Activated T-helper 1 cell treated with anti-CD3 and anti-CD28 coated beads, Interleukin-12 subunit alpha, Interleukin-12 subunit beta, Interleukin-2, Interleukin-4 antibody, amounts not matched to agents 30 ng/mL and 10 ng/mL and 1 ng/mL, durations not matched to agents 14 hours and 24 hours and 36 hours (primary cell): ENCODE results near the gene MADD. TPM values are rescaled to one million over a fixed set of nuclear protein-coding genes. Genes with fewer than 3 reads are reported as not detected.
"Not testable (repeated sequence)": the region's sequence is repeated elsewhere in the genome, so short reads cannot be mapped to it uniquely, and the experiment has no call there.

ENCODE experiments used
- DNase-seq: peaks from one replicate; pipeline ENCODE4 v3.0.0; 2021; ENCODE audit warnings: low spot score
- H3K27ac Mint-ChIP-seq: one replicate; pipeline ENCODE4 v1.8.0; 2021; ENCODE audit warnings: mild to moderate bottlenecking, mixed read lengths
- H3K27me3 Mint-ChIP-seq: one replicate; pipeline ENCODE4 v1.8.0; 2022; ENCODE audit warnings: mild to moderate bottlenecking, moderate library complexity, mixed read lengths; ENCODE audit not compliant: insufficient read depth
- H3K36me3 Mint-ChIP-seq: one replicate; pipeline ENCODE4 v1.8.0; 2021; ENCODE audit warnings: low read depth, mixed read lengths
- H3K4me1 Mint-ChIP-seq: one replicate; pipeline ENCODE4 v1.8.0; 2021; ENCODE audit warnings: low read depth, mixed read lengths
- H3K4me3 Mint-ChIP-seq: one replicate; pipeline ENCODE4 v1.8.0; 2021; ENCODE audit warnings: mild to moderate bottlenecking, moderate library complexity, mixed read lengths
- H3K9me3 Mint-ChIP-seq: one replicate; pipeline ENCODE4 v1.8.0; 2021; ENCODE audit warnings: mixed read lengths
- intact Hi-C: fragments of 100-400 bp; cut with micrococcal nuclease; formaldehyde crosslinking; loops from one replicate; pipeline ENCODE4 v1.15.1; 2024
- total RNA-seq: library from RNA; stranded (reverse); gene quantifications from 2 replicates; pipeline ENCODE4 v1.2.3, GENCODE V29; 2022

MADD gene
- total RNA-seq, 1 donor from 2014 or later: 75.9 TPM

- intact Hi-C loops: no loop called here
- Mint-ChIP-seq H3K36me3 (peaks cover 68% of the 10 kb centered on the region), H3K27me3 (no peaks in the 10 kb centered on the region), H3K9me3 (no peaks in the 10 kb centered on the region), H3K4me1 (no peaks in the 10 kb centered on the region), H3K4me3 (no peak overlapping the region), H3K27ac (no peak overlapping the region)
- DNase-seq: no peak
Measured at GRCh38 chr11:47285969-47286770, 16.2 kb downstream of the MADD start.

DNA sequence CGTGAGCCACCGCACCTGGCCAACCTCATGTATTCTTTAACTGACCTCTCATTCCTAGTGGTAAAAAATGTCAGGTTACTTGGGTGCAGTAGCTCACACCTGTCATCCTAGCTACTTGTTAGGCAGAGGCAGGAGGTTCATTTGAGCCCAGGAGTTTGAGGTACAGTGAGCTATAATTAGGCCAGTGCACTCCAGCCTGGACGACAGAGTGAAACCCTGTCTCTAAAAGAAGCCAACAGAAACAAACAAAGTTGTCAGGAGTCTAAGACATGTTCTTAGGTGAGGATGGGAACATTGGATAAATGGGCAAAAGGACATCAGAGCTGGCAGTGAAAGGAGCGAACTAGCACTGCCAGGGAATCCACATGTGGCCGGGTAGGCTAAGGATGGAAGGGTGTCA, 18.1 kb downstream of the MADD start:
- Mint-ChIP-seq H3K36me3 (peaks cover 62% of the 10 kb centered on the region), H3K27ac (no peak overlapping the region), H3K27me3 (no peaks in the 10 kb centered on the region), H3K4me3 (no peak overlapping the region), H3K4me1 (no peaks in the 10 kb centered on the region), H3K9me3 (no peaks in the 10 kb centered on the region)
- intact Hi-C loops: no loop called here
- no peak for DNase-seq

DNA sequence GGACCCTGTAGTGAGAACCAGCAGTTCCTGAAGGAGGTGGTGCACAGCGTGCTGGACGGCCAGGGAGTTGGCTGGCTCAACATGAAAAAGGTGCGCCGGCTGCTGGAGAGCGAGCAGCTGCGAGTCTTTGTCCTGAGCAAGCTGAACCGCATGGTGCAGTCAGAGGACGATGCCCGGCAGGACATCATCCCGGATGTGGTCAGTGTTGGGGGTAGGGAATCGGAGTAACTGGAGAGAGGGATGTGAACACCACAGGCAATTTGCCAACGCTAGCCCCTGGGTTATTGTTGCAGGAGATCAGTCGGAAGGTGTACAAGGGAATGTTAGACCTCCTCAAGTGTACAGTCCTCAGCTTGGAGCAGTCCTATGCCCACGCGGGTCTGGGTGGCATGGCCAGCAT, 19.9 kb downstream of the MADD start:
- Mint-ChIP-seq H3K4me1 (no peaks in the 10 kb centered on the region), H3K27me3 (no peaks in the 10 kb centered on the region), H3K9me3 (no peaks in the 10 kb centered on the region), H3K36me3 (peaks cover 53% of the 10 kb centered on the region), H3K4me3 (no peak overlapping the region), H3K27ac (no peak overlapping the region)
- no peak for DNase-seq
- intact Hi-C loops: no loop called here

DNA sequence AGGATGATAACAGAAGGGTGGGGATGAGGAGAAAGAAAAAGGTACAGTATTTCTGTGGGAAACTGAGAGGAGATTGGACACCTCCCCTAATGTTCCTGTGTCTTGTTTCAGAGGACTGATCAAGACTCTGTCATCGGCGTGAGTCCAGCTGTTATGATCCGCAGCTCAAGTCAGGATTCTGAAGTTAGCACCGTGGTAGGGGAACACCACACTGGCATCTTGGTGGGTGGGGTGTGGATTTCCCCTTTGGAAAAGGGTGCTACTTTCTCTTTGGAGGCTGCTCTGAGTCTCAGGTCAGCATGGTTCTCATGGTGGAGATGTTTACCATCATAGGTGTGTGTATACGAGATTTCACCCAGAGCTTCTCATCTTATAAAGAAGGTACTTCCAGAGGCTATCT, 25.5 kb downstream of the MADD start:
- intact Hi-C loops: no loop called here
- Mint-ChIP-seq H3K9me3 (peaks cover 18% of the 10 kb centered on the region), H3K27ac (no peak overlapping the region), H3K36me3 (peaks cover 47% of the 10 kb centered on the region), H3K4me3 (no peak overlapping the region), H3K4me1 (no peaks in the 10 kb centered on the region), H3K27me3 (no peaks in the 10 kb centered on the region)
- DNase-seq: no peak

- Mint-ChIP-seq H3K36me3 (peaks cover 46% of the 10 kb centered on the region), H3K4me1 (no peaks in the 10 kb centered on the region), H3K27me3 (no peaks in the 10 kb centered on the region), H3K27ac (no peak overlapping the region), H3K4me3 (no peak overlapping the region), H3K9me3 (peaks cover 22% of the 10 kb centered on the region)
- intact Hi-C loops: no loop called here
- DNase-seq: no peak
Measured at GRCh38 chr11:47296045-47296444, 26.1 kb downstream of the MADD start.

DNA sequence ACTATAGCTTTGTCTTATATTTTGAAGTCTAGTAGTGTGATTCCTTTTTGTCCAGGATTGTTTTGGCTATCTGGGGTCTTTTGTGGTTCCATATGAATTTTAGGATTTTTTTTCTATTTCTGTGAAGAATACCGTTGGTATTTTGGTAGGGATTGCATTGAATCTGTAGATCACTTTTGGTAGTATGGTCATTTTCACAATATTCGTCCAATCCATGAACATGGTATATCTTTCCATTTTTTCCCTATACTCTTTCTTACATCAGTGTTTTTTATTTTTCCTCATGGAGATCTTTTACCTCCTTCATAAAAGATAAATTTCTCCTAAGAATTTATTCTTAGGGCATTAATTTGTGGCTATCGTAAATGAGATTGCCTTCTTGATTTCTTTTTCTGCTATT, 29.1 kb downstream of the MADD start:
- intact Hi-C loops: no loop called here
- peaks cover 10% of the 10 kb centered on the region for H3K4me1 Mint-ChIP-seq
- no peak overlapping the region for H3K27ac Mint-ChIP-seq
- H3K27me3 Mint-ChIP-seq: no peaks in the 10 kb centered on the region
- peaks cover 41% of the 10 kb centered on the region for H3K9me3 Mint-ChIP-seq
- H3K36me3 Mint-ChIP-seq: peaks cover 64% of the 10 kb centered on the region
- no peak overlapping the region for H3K4me3 Mint-ChIP-seq
- DNase-seq: no peak

DNA sequence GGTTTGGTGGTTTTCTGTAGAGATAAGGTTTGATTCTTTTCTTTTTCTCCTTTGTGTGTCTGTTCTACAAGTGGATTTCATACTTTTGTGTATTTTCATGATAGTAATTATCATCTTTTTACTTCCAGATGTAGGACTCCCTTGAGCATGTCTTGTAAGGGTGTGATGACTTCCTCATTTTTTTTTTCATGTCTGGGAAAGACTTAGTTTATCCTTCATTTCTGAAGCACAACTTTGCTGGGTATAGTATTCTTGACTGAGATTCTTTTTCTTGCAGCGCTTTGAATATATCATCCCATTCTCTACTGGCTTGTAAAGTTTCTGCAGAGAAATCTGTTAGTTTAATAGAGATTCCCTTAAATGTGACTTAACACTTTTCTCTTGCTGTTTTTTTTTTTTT, 32.9 kb downstream of the MADD start:
- Mint-ChIP-seq H3K4me3 (no peak overlapping the region), H3K27ac (peak overlapping the region; percentile 73), H3K27me3 (no peaks in the 10 kb centered on the region), H3K9me3 (peaks cover 41% of the 10 kb centered on the region), H3K4me1 (peaks cover 10% of the 10 kb centered on the region), H3K36me3 (peaks cover 58% of the 10 kb centered on the region)
- no peak for DNase-seq
- intact Hi-C loops: loop anchor here (2.0 kb wide), 2 partner anchors 32 to 54 kb away; partner anchors contain the start of genes ACP2 and MADD

GRCh38 chr11:47305734-47306483, 36.0 kb downstream of the MADD start:
- Mint-ChIP-seq H3K4me1 (peaks cover 10% of the 10 kb centered on the region), H3K36me3 (peaks cover 49% of the 10 kb centered on the region)

GRCh38 chr11:47306484-47306844, 36.5 kb downstream of the MADD start:
- peaks cover 17% of the 10 kb centered on the region for H3K9me3 Mint-ChIP-seq

More at GRCh38 chr11:47305734-47306483, 36.0 kb downstream of the MADD start:
- peaks cover 20% of the 10 kb centered on the region for H3K9me3 Mint-ChIP-seq
- no peaks in the 10 kb centered on the region for H3K27me3 Mint-ChIP-seq
- intact Hi-C loops: no loop called here
- no peak overlapping the region for H3K4me3 Mint-ChIP-seq
- no peak overlapping the region for H3K27ac Mint-ChIP-seq
- DNase-seq: no peak

GRCh38 chr11:47308050-47308823, 38.3 kb downstream of the MADD start:
- Mint-ChIP-seq H3K27me3 (no peaks in the 10 kb centered on the region), H3K4me1 (no peaks in the 10 kb centered on the region), H3K36me3 (peaks cover 44% of the 10 kb centered on the region), H3K9me3 (peaks cover 3% of the 10 kb centered on the region), H3K4me3 (no peak overlapping the region), H3K27ac (no peak overlapping the region)
- DNase-seq: no peak
- intact Hi-C loops: no loop called here

More at GRCh38 chr11:47306484-47306844, 36.5 kb downstream of the MADD start:
- Mint-ChIP-seq H3K36me3 (peaks cover 52% of the 10 kb centered on the region), H3K27me3 (no peaks in the 10 kb centered on the region), H3K27ac (no peak overlapping the region), H3K4me3 (no peak overlapping the region), H3K4me1 (peaks cover 10% of the 10 kb centered on the region)
- intact Hi-C loops: no loop called here
- no peak for DNase-seq

DNA sequence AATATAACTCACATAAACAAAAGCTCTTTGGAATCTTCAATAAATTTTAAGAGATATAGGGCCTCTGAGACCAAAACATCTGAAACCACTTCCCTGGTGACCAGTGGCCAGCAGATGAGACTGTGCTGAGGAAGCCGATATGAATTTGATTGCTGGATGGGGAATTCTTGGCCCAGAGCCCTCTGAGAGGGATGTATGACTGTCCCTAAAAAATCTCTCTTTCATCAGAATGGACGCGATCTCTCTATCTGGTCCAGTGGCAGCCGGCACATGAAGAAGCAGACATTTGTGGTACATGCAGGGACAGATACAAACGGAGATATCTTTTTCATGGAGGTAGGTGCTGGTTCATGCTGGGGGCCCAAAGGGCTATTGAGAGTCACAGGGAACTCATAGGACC, 45.1 kb downstream of the MADD start:
- no peak for DNase-seq
- no peaks in the 10 kb centered on the region for H3K27me3 Mint-ChIP-seq
- H3K27ac Mint-ChIP-seq: no peak overlapping the region
- H3K9me3 Mint-ChIP-seq: no peaks in the 10 kb centered on the region
- no peak overlapping the region for H3K4me3 Mint-ChIP-seq
- intact Hi-C loops: no loop called here
- H3K36me3 Mint-ChIP-seq: peaks cover 38% of the 10 kb centered on the region
- peaks cover 7% of the 10 kb centered on the region for H3K4me1 Mint-ChIP-seq

GRCh38 chr11:47316501-47316900, 46.6 kb downstream of the MADD start:
- not testable (repeated sequence) for H3K27ac Mint-ChIP-seq, H3K4me3 Mint-ChIP-seq

More at GRCh38 chr11:47316501-47316900, 46.6 kb downstream of the MADD start:
- H3K9me3 Mint-ChIP-seq, H3K4me1 Mint-ChIP-seq, H3K27me3 Mint-ChIP-seq, intact Hi-C loops, DNase-seq: not testable (repeated sequence)
- peaks cover 37% of the 10 kb centered on the region for H3K36me3 Mint-ChIP-seq
